B cell (primary cell): Measurements from ENCODE around the gene C1orf105. TPM values are rescaled to one million over a fixed set of nuclear protein-coding genes. Genes with fewer than 3 reads are reported as not detected.

Experiments used
- ATAC-seq: fragments of 200-7000 bp; cut with Tn5 transposase; one replicate; pipeline ENCODE4 v1.10.0; 2021; ENCODE audit warnings: low read depth, mild to moderate bottlenecking, moderate number of reproducible peaks, moderate library complexity
- CTCF ChIA-PET: fragments of 350-600 bp; sonication (Branson Sonifier 250); formaldehyde crosslinking; loops from one replicate; lab custom pipeline; 2021; ENCODE audit warnings: antibody characterized with exemption, inconsistent platforms; lab: Charles Lee
- POLR2A ChIA-PET: fragments of 350-600 bp; sonication (Branson Sonifier 250); formaldehyde crosslinking; loops from one replicate; lab custom pipeline; 2021; ENCODE audit warnings: antibody characterized with exemption; lab: Charles Lee
- DNase-seq: peaks from one replicate; pipeline ENCODE4 v3.0.0; 2013
- H2AFZ ChIP-seq: 2 replicates; pipeline ENCODE4 v1.6.1; 2012; ENCODE audit warnings: mild to moderate bottlenecking, low read depth, low read length; ENCODE audit not compliant: insufficient read depth, poor library complexity, severe bottlenecking
- H3K27ac ChIP-seq, 2 donors: 1 replicate in 1 of 2; 2 replicates in 1 of 2; pipeline ENCODE4 v1.5.1; 2012 to 2013; ENCODE audit warnings: low read length in 2 of 2, mild to moderate bottlenecking in 2 of 2, moderate library complexity in 1 of 2
- H3K27me3 ChIP-seq, 4 experiments: fragments of 200-600 bp in 1 of 4; sonication (generic) in 1 of 4; replicated peaks in 1 of 4; 1 replicate in 2 of 4; 2 replicates in 2 of 4; pipeline versions ENCODE4 v1.6.1 to v1.7.0; 2013 to 2016; ENCODE audit warnings: low read length in 3 of 4, mild to moderate bottlenecking in 2 of 4, mixed read lengths in 1 of 4, moderate library complexity in 1 of 4; ENCODE audit not compliant: insufficient read depth in 4 of 4, control insufficient read depth in 3 of 4; ENCODE audit errors: control extremely low read depth in 1 of 4
- H3K36me3 ChIP-seq, 2 experiments: replicated peaks in 1 of 2; 1 replicate in 1 of 2; 2 replicates in 1 of 2; pipeline versions ENCODE4 v1.6.1 to v1.7.1; 2013; ENCODE audit warnings: low read length in 1 of 2; ENCODE audit not compliant: insufficient read depth in 2 of 2, control insufficient read depth in 1 of 2; ENCODE audit errors: control extremely low read depth in 1 of 2, extremely low read depth in 1 of 2
- H3K4me1 ChIP-seq, 2 donors: fragments of 200-600 bp in 1 of 2; sonication (generic) in 1 of 2; 1 replicate in 1 of 2; 2 replicates in 1 of 2; pipeline versions ENCODE4 v1.5.1 to v1.6.1; 2013 to 2017; ENCODE audit warnings: low read length in 2 of 2; ENCODE audit not compliant: control insufficient read depth in 2 of 2, insufficient read depth in 2 of 2
- H3K4me2 ChIP-seq: replicated peaks from 2 replicates; pipeline ENCODE3; 2012; ENCODE audit warnings: mild to moderate bottlenecking, low read depth, low read length; ENCODE audit not compliant: poor library complexity, severe bottlenecking
- H3K4me3 ChIP-seq, 5 experiments: fragments of 200-600 bp in 1 of 5; sonication (generic) in 1 of 5; 1 replicate in 3 of 5; 2 replicates in 2 of 5; pipeline versions ENCODE4 v1.5.1 to v1.7.0; 2011 to 2016; ENCODE audit warnings: low read length in 4 of 5, mild to moderate bottlenecking in 4 of 5, low read depth in 2 of 5, control low read depth in 1 of 5, moderate library complexity in 1 of 5; ENCODE audit not compliant: insufficient read depth in 1 of 5; ENCODE audit errors: control extremely low read depth in 1 of 5, extremely low read depth in 1 of 5
- H3K79me2 ChIP-seq: fragments of 200-600 bp; sonication (generic); one replicate; pipeline ENCODE4 v1.6.0; 2016; ENCODE audit warnings: low read length; ENCODE audit not compliant: control insufficient read depth, insufficient read depth
- H3K9ac ChIP-seq: fragments of 200-600 bp; sonication (generic); 2 replicates; pipeline ENCODE4 v1.6.1; 2017; ENCODE audit warnings: mild to moderate bottlenecking, low read length, moderate library complexity
- H3K9me3 ChIP-seq, 3 donors: one replicate each; pipeline versions ENCODE4 v1.6.1 to v1.7.1; 2013; ENCODE audit warnings: low read length in 2 of 3; ENCODE audit not compliant: control insufficient read depth in 2 of 3, insufficient read depth in 1 of 3; ENCODE audit errors: control extremely low read depth in 1 of 3
- H4K20me1 ChIP-seq: 2 replicates; pipeline ENCODE4 v1.6.0; 2012; ENCODE audit warnings: mild to moderate bottlenecking, low read length; ENCODE audit not compliant: insufficient read depth, control insufficient read depth, poor library complexity, severe bottlenecking
- H3K27ac Mint-ChIP-seq: one replicate; pipeline ENCODE4 v1.8.0; 2021; ENCODE audit warnings: mixed read lengths
- H3K27me3 Mint-ChIP-seq: one replicate; pipeline ENCODE4 v1.8.0; 2021; ENCODE audit warnings: mixed read lengths
- H3K4me1 Mint-ChIP-seq: one replicate; pipeline ENCODE4 v1.8.0; 2021; ENCODE audit warnings: mixed read lengths
- H3K4me3 Mint-ChIP-seq: one replicate; pipeline ENCODE4 v1.8.0; 2021; ENCODE audit warnings: mixed read lengths
- H3K9me3 Mint-ChIP-seq: one replicate; pipeline ENCODE4 v1.8.0; 2022; ENCODE audit warnings: mixed read lengths; ENCODE audit not compliant: insufficient read depth
- CTCF ChIP-seq: fragments of 200-600 bp; IDR thresholded peaks from one replicate; pipeline ENCODE4 v1.8.0; 2022; ENCODE audit warnings: antibody characterized with exemption, mild to moderate bottlenecking
- EZH2 ChIP-seq: IDR thresholded peaks from 2 replicates; pipeline ENCODE4 v1.6.1; 2012; ENCODE audit warnings: borderline replicate concordance, low read depth, mild to moderate bottlenecking, moderate library complexity, low read length; ENCODE audit not compliant: insufficient read depth, poor library complexity, severe bottlenecking
- WGBS: methylation state at CpG from one replicate; pipeline ENCODE4 v1.1.5; 2013; ENCODE audit warnings: missing lambda C conversion rate; ENCODE audit not compliant: insufficient coverage; 5-methylcytosine and 5-hydroxymethylcytosine counted together
- intact Hi-C: fragments of 100-400 bp; cut with micrococcal nuclease; formaldehyde crosslinking; loops from one replicate; pipeline ENCODE4 v1.10.0; 2022
- polyA plus RNA-seq: library from polyadenylated mRNA; depleted of rRNA; stranded (reverse); fragments of >200 nt; gene quantifications from 2 replicates; pipeline ENCODE4 v1.2.3, GENCODE V29; 2012
- total RNA-seq, 2 donors: library from RNA; stranded (reverse); fragments of 120-200 nt in 1 of 2; gene quantifications; 1 replicate in 1 of 2; 2 replicates in 1 of 2; pipeline versions ENCODE4 v1.2.3 to v1.2.4, GENCODE V29; 2013 to 2022

C1orf105 gene
- total and polyA plus RNA-seq, 2 donors (not counting 1 experiment from before 2014, with no cell fraction given), result not detected

DNA sequence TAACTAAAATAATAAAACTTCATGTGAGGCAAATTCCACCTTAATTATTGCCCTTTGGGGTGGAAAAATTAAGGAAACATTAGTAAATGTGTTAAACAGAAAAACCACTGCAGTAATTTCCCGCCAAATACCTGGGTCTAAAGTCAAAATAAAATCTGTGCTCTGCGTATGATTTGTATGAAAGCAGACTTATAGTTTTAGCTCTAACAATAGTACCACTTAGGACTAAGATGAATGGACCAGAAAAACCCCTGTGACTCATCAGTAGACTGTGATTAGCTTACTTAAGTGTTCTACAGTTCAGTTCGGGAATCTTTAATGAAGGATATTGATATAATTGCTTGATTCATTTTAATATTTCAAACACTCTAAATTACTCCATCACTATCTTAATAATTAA is 23.3 kb upstream of the C1orf105 start:
- intact Hi-C loops, result no loop called here
- no peak overlapping the region for H2AFZ ChIP-seq
- no peaks in the 10 kb centered on the region for H4K20me1 ChIP-seq
- no peaks in the 10 kb centered on the region for H3K36me3 ChIP-seq
- no peak overlapping the region for H3K4me2 ChIP-seq
- no peaks in the 10 kb centered on the region for H3K9me3 ChIP-seq
- ATAC-seq, result no peak
- CTCF ChIA-PET, result interaction anchor here (1.3 to 12.3 kb wide), 7 partner anchors 17 to 393 kb away, joined by 3 to 152 read pairs (median 28); no protein-coding TSS in a partner anchor
- no peaks in the 10 kb centered on the region for H3K27me3 ChIP-seq
- WGBS, result 80% methylated on average over 1 of the region's 3 CpGs
- no peak overlapping the region for H3K9ac ChIP-seq
- no peak for DNase-seq
- peak overlapping the region; percentile 30 for H3K4me3 Mint-ChIP-seq
- H3K9me3 Mint-ChIP-seq, result no peaks in the 10 kb centered on the region
- peak overlapping the region in 1 of 2 donors; percentile 97 for H3K27ac ChIP-seq
- TF ChIP-seq EZH2, result no peak
- no peak for TF ChIP-seq CTCF
- peaks cover 73% of the 10 kb centered on the region for H3K4me1 Mint-ChIP-seq
- H3K79me2 ChIP-seq, result peaks cover 4% of the 10 kb centered on the region
- POLR2A ChIA-PET, result no interaction called here
- H3K27ac Mint-ChIP-seq, result peak overlapping the region; percentile 76
- H3K4me1 ChIP-seq, result peaks cover 63 to 66% of the 10 kb centered on the region in 2 donors
- H3K4me3 ChIP-seq, result no peak overlapping the region
- H3K27me3 Mint-ChIP-seq, result no peaks in the 10 kb centered on the region

DNA sequence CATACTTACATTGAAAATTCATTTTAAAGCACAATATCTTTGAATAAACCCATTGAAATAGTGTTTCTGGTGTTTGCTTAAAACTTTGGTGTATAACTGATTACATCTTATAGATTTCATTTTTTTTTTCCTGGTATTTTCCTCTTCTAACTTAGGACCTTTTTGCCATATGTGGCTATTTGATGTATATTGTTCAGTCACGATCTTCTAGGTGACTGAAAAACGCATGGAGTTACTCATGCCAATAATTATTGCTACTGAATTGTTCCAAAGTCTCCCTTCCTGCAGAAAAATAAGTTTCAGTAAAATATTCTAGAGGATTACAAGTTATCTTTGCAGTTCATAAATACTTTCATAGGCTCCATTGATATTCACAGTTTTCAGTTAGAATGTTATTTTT is 22.9 kb upstream of the C1orf105 start:
- Histone ChIP-seq H3K4me2 (no peak overlapping the region), H3K9ac (no peak overlapping the region), H3K27ac (peak overlapping the region in 1 of 2 donors; percentile 97), H3K4me1 (peaks cover 58 to 62% of the 10 kb centered on the region in 2 donors), H3K79me2 (peaks cover 4% of the 10 kb centered on the region), H2AFZ (no peak overlapping the region), H3K36me3 (no peaks in the 10 kb centered on the region), H3K9me3 (no peaks in the 10 kb centered on the region), H3K4me3 (no peak overlapping the region), H3K27me3 (no peaks in the 10 kb centered on the region), H4K20me1 (no peaks in the 10 kb centered on the region)
- ChIA-PET CTCF (interaction anchor here (0.8 to 12.3 kb wide), 11 partner anchors 8 to 583 kb away, joined by 3 to 152 read pairs (median 21); no protein-coding TSS in a partner anchor), POLR2A (no interaction called here)
- H3K27me3 Mint-ChIP-seq, result no peaks in the 10 kb centered on the region
- intact Hi-C loops, result no loop called here
- no peaks in the 10 kb centered on the region for H3K9me3 Mint-ChIP-seq
- H3K4me1 Mint-ChIP-seq, result peaks cover 69% of the 10 kb centered on the region
- no peak overlapping the region for H3K27ac Mint-ChIP-seq
- DNase-seq (no peak), ATAC-seq (no peak)
- no peak overlapping the region for H3K4me3 Mint-ChIP-seq
- no CpG with 5 or more reads among the region's 2 CpGs for WGBS
- TF ChIP-seq EZH2 (no peak), CTCF (no peak)
